ENCODE data around the gene MORF4L1. TPM values are rescaled to one million over a fixed set of nuclear protein-coding genes. Genes with fewer than 3 reads are reported as not detected.
A peak's percentile ranks its signal among the peaks of the same experiment; 100 is the strongest.

The MORF4L1 gene
- total RNA-seq, 1 experiment from 2014 or later = 503 TPM

DNA sequence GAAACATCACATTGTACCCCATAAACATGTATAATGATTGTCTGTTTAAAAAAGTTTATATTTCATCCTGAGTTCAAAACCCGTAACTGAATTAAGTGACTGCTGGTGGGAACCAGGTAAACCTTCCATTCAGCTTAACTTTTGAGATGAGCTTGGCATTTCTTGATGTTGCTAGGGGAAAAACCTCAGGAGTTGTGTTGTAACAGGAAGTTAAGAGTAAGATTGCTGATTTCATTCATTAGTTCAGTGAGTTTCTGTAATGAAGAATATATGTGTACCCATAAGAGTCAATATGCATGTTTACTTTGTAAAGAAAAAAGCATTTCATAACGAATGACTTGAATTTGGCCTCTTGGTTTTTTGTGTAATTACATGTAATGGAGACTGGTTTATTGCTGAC, 39.6 kb downstream of the MORF4L1 start (continued):
- no peak for TF ChIP-seq ZNF532 (CRISPR knock-in tag; IDR thresholded peaks at IDR 0.05; ENCODE audit: borderline replicate concordance)
- TF ChIP-seq ZSCAN18 (CRISPR knock-in tag; IDR thresholded peaks at IDR 0.05) = no peak
- no peak for TF ChIP-seq SMAD4 (CRISPR knock-in tag; IDR thresholded peaks at IDR 0.05)
- no peak for TF ChIP-seq ATF2 (CRISPR knock-in tag; IDR thresholded peaks at IDR 0.05; ENCODE audit: borderline replicate concordance, low read depth)
- no peak for TF ChIP-seq GABPB1 (CRISPR knock-in tag; IDR thresholded peaks at IDR 0.05)

DNA sequence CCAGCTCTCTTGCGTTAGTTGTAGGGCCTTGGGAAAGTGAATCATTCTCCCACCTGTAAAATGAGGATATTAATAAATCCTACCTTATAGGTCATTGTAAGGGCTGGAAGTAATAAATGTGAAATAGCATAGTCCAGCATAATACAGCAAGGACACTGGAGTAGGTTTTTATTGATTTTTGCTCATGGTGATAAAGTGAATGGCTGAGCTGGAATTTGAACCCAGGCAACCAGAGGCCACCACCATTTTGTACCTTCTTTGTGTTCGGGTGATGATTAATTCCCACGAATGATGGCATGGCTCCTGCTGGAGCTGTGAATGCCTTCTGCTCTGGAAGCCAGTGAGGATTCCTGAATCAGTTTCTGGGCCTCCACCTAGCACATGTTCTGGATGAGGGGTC, 40.3 kb downstream of the MORF4L1 start:
- peaks cover 46% of the 10 kb centered on the region for H3K36me3 Mint-ChIP-seq
- H3K4me1 Mint-ChIP-seq = peaks cover 16% of the 10 kb centered on the region
- no peak for DNase-seq (ENCODE audit: low spot score)
- ATAC-seq = no peak
- H3K9me3 Mint-ChIP-seq = no peaks in the 10 kb centered on the region
- POLR2A ChIA-PET = interaction anchor here (0.6 kb wide), 1 partner anchor 11 kb away, joined by 4 read pairs; no protein-coding TSS in a partner anchor
- TF ChIP-seq, protein P1, sequence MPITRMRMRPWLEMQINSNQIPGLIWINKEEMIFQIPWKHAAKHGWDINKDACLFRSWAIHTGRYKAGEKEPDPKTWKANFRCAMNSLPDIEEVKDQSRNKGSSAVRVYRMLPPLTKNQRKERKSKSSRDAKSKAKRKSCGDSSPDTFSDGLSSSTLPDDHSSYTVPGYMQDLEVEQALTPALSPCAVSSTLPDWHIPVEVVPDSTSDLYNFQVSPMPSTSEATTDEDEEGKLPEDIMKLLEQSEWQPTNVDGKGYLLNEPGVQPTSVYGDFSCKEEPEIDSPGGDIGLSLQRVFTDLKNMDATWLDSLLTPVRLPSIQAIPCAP (CRISPR knock-in tag; IDR thresholded peaks at IDR 0.05) = no peak
- no peak overlapping the region for H3K27ac Mint-ChIP-seq
- H3K27me3 Mint-ChIP-seq (ENCODE audit: low read depth) = no peaks in the 10 kb centered on the region
- H3K4me3 Mint-ChIP-seq = no peak overlapping the region
- CTCF ChIA-PET = interaction anchor here (2.0 kb wide), 1 partner anchor 67 kb away, joined by 13 read pairs; no protein-coding TSS in a partner anchor

- H3K27me3 Mint-ChIP-seq (ENCODE audit: low read depth) = no peaks in the 10 kb centered on the region
- H3K27ac Mint-ChIP-seq = 0 out of 2 replicates have a peak overlapping the region, but pooled peaks have one; percentile 35
- H3K36me3 Mint-ChIP-seq = peaks cover 48% of the 10 kb centered on the region
- ATAC-seq = peak; percentile 71
- ChIA-PET CTCF (interaction anchor here (0.6 to 2.1 kb wide), 5 partner anchors 31 to 270 kb away, joined by 3 to 24 read pairs (median 3); partner anchors contain the start of gene CTSH), POLR2A (no interaction called here)
- peaks cover 10% of the 10 kb centered on the region for H3K4me1 Mint-ChIP-seq
- DNase-seq (ENCODE audit: low spot score) = peak; percentile 52
- no peaks in the 10 kb centered on the region for H3K9me3 Mint-ChIP-seq
- no peak overlapping the region for H3K4me3 Mint-ChIP-seq
- TF ChIP-seq NR2C2 (CRISPR knock-in tag; IDR thresholded peaks at IDR 0.05) (no peak), ZNF121 (CRISPR knock-in tag; IDR thresholded peaks at IDR 0.05) (peak; percentile 43; the same call in 1 of the 2 replicates)
Measured at GRCh38 chr15:78914027-78914764, 41.5 kb downstream of the MORF4L1 start.

GRCh38 chr15:78915341-78916087, 42.8 kb downstream of the MORF4L1 start:
- H3K4me1 Mint-ChIP-seq = no peaks in the 10 kb centered on the region; the same call in 1 of the 2 replicates
- ChIA-PET CTCF (interaction anchor here (1.0 to 2.1 kb wide), 3 partner anchors 8 to 92 kb away, joined by 3 to 24 read pairs (median 7); no protein-coding TSS in a partner anchor), POLR2A (no interaction called here)
- H3K4me3 Mint-ChIP-seq = no peak overlapping the region
- H3K9me3 Mint-ChIP-seq = no peaks in the 10 kb centered on the region
- no peak for DNase-seq (ENCODE audit: low spot score)
- H3K27me3 Mint-ChIP-seq (ENCODE audit: low read depth) = no peaks in the 10 kb centered on the region
- H3K27ac Mint-ChIP-seq = peak overlapping the region; percentile 27; the same call in 1 of the 2 replicates
- ATAC-seq = no peak
- peaks cover 45% of the 10 kb centered on the region for H3K36me3 Mint-ChIP-seq
- no peak for TF ChIP-seq JUN (CRISPR knock-in tag; IDR thresholded peaks at IDR 0.05)
